B cell (primary cell): ENCODE data around the gene LDB1. TPM values are rescaled to one million over a fixed set of nuclear protein-coding genes. Genes with fewer than 3 reads are reported as not detected.

Experiments
- ATAC-seq: fragments of 200-7000 bp; cut with Tn5 transposase; one replicate; pipeline ENCODE4 v1.10.0; 2021; ENCODE audit warnings: low read depth, mild to moderate bottlenecking, moderate number of reproducible peaks, moderate library complexity
- CTCF ChIA-PET: fragments of 350-600 bp; sonication (Branson Sonifier 250); formaldehyde crosslinking; loops from one replicate; lab custom pipeline; 2021; ENCODE audit warnings: antibody characterized with exemption, inconsistent platforms; lab: Charles Lee
- POLR2A ChIA-PET: fragments of 350-600 bp; sonication (Branson Sonifier 250); formaldehyde crosslinking; loops from one replicate; lab custom pipeline; 2021; ENCODE audit warnings: antibody characterized with exemption; lab: Charles Lee
- DNase-seq: peaks from one replicate; pipeline ENCODE4 v3.0.0; 2013
- H2AFZ ChIP-seq: 2 replicates; pipeline ENCODE4 v1.6.1; 2012; ENCODE audit warnings: mild to moderate bottlenecking, low read depth, low read length; ENCODE audit not compliant: insufficient read depth, poor library complexity, severe bottlenecking
- H3K27ac ChIP-seq, 2 donors: 1 replicate in 1 of 2; 2 replicates in 1 of 2; pipeline ENCODE4 v1.5.1; 2012 to 2013; ENCODE audit warnings: low read length in 2 of 2, mild to moderate bottlenecking in 2 of 2, moderate library complexity in 1 of 2
- H3K27me3 ChIP-seq, 4 experiments: fragments of 200-600 bp in 1 of 4; sonication (generic) in 1 of 4; replicated peaks in 1 of 4; 1 replicate in 2 of 4; 2 replicates in 2 of 4; pipeline versions ENCODE4 v1.6.1 to v1.7.0; 2013 to 2016; ENCODE audit warnings: low read length in 3 of 4, mild to moderate bottlenecking in 2 of 4, mixed read lengths in 1 of 4, moderate library complexity in 1 of 4; ENCODE audit not compliant: insufficient read depth in 4 of 4, control insufficient read depth in 3 of 4; ENCODE audit errors: control extremely low read depth in 1 of 4
- H3K36me3 ChIP-seq, 2 experiments: replicated peaks in 1 of 2; 1 replicate in 1 of 2; 2 replicates in 1 of 2; pipeline versions ENCODE4 v1.6.1 to v1.7.1; 2013; ENCODE audit warnings: low read length in 1 of 2; ENCODE audit not compliant: insufficient read depth in 2 of 2, control insufficient read depth in 1 of 2; ENCODE audit errors: control extremely low read depth in 1 of 2, extremely low read depth in 1 of 2
- H3K4me1 ChIP-seq, 2 donors: fragments of 200-600 bp in 1 of 2; sonication (generic) in 1 of 2; 1 replicate in 1 of 2; 2 replicates in 1 of 2; pipeline versions ENCODE4 v1.5.1 to v1.6.1; 2013 to 2017; ENCODE audit warnings: low read length in 2 of 2; ENCODE audit not compliant: control insufficient read depth in 2 of 2, insufficient read depth in 2 of 2
- H3K4me2 ChIP-seq: replicated peaks from 2 replicates; pipeline ENCODE3; 2012; ENCODE audit warnings: mild to moderate bottlenecking, low read depth, low read length; ENCODE audit not compliant: poor library complexity, severe bottlenecking
- H3K4me3 ChIP-seq, 5 experiments: fragments of 200-600 bp in 1 of 5; sonication (generic) in 1 of 5; 1 replicate in 3 of 5; 2 replicates in 2 of 5; pipeline versions ENCODE4 v1.5.1 to v1.7.0; 2011 to 2016; ENCODE audit warnings: low read length in 4 of 5, mild to moderate bottlenecking in 4 of 5, low read depth in 2 of 5, control low read depth in 1 of 5, moderate library complexity in 1 of 5; ENCODE audit not compliant: insufficient read depth in 1 of 5; ENCODE audit errors: control extremely low read depth in 1 of 5, extremely low read depth in 1 of 5
- H3K79me2 ChIP-seq: fragments of 200-600 bp; sonication (generic); one replicate; pipeline ENCODE4 v1.6.0; 2016; ENCODE audit warnings: low read length; ENCODE audit not compliant: control insufficient read depth, insufficient read depth
- H3K9ac ChIP-seq: fragments of 200-600 bp; sonication (generic); 2 replicates; pipeline ENCODE4 v1.6.1; 2017; ENCODE audit warnings: mild to moderate bottlenecking, low read length, moderate library complexity
- H3K9me3 ChIP-seq, 3 donors: one replicate each; pipeline versions ENCODE4 v1.6.1 to v1.7.1; 2013; ENCODE audit warnings: low read length in 2 of 3; ENCODE audit not compliant: control insufficient read depth in 2 of 3, insufficient read depth in 1 of 3; ENCODE audit errors: control extremely low read depth in 1 of 3
- H4K20me1 ChIP-seq: 2 replicates; pipeline ENCODE4 v1.6.0; 2012; ENCODE audit warnings: mild to moderate bottlenecking, low read length; ENCODE audit not compliant: insufficient read depth, control insufficient read depth, poor library complexity, severe bottlenecking
- H3K27ac Mint-ChIP-seq: one replicate; pipeline ENCODE4 v1.8.0; 2021; ENCODE audit warnings: mixed read lengths
- H3K27me3 Mint-ChIP-seq: one replicate; pipeline ENCODE4 v1.8.0; 2021; ENCODE audit warnings: mixed read lengths
- H3K4me1 Mint-ChIP-seq: one replicate; pipeline ENCODE4 v1.8.0; 2021; ENCODE audit warnings: mixed read lengths
- H3K4me3 Mint-ChIP-seq: one replicate; pipeline ENCODE4 v1.8.0; 2021; ENCODE audit warnings: mixed read lengths
- H3K9me3 Mint-ChIP-seq: one replicate; pipeline ENCODE4 v1.8.0; 2022; ENCODE audit warnings: mixed read lengths; ENCODE audit not compliant: insufficient read depth
- EZH2 ChIP-seq: IDR thresholded peaks from 2 replicates; pipeline ENCODE4 v1.6.1; 2012; ENCODE audit warnings: borderline replicate concordance, low read depth, mild to moderate bottlenecking, moderate library complexity, low read length; ENCODE audit not compliant: insufficient read depth, poor library complexity, severe bottlenecking
- WGBS: methylation state at CpG from one replicate; pipeline ENCODE4 v1.1.5; 2013; ENCODE audit warnings: missing lambda C conversion rate; ENCODE audit not compliant: insufficient coverage; 5-methylcytosine and 5-hydroxymethylcytosine counted together
- intact Hi-C: fragments of 100-400 bp; cut with micrococcal nuclease; formaldehyde crosslinking; loops from one replicate; pipeline ENCODE4 v1.10.0; 2022
- polyA plus RNA-seq: library from polyadenylated mRNA; depleted of rRNA; stranded (reverse); fragments of >200 nt; gene quantifications from 2 replicates; pipeline ENCODE4 v1.2.3, GENCODE V29; 2012
- total RNA-seq, 2 donors: library from RNA; stranded (reverse); fragments of 120-200 nt in 1 of 2; gene quantifications; 1 replicate in 1 of 2; 2 replicates in 1 of 2; pipeline versions ENCODE4 v1.2.3 to v1.2.4, GENCODE V29; 2013 to 2022
- TF ChIP-seq, protein P1 (sequence below): fragments of 200-600 bp; IDR thresholded peaks from one replicate; pipeline ENCODE4 v1.8.0; 2022; ENCODE audit warnings: antibody characterized with exemption, mild to moderate bottlenecking

Gene LDB1
- total and polyA plus RNA-seq, 2 donors (not counting 1 experiment from before 2014, with no cell fraction given) = 114 to 139 TPM

GRCh38 chr10:102114861-102115618, 5.1 kb downstream of the LDB1 start:
- Mint-ChIP-seq H3K27ac (peak overlapping the region; percentile 91), H3K4me3 (peak overlapping the region; percentile 86), H3K27me3 (no peaks in the 10 kb centered on the region), H3K4me1 (peaks cover 63% of the 10 kb centered on the region), H3K9me3 (no peaks in the 10 kb centered on the region)
- peak overlapping the region; percentile 68 for H3K9ac ChIP-seq
- POLR2A ChIA-PET = interaction anchor here (0.6 to 1.3 kb wide), 3 partner anchors 50 to 539 kb away, joined by 3 to 7 read pairs (median 4); partner anchors contain the start of gene HPS6
- CTCF ChIA-PET = interaction anchor here (0.7 to 1.6 kb wide), 4 partner anchors 17 to 274 kb away, joined by 3 to 5 read pairs (median 4); no protein-coding TSS in a partner anchor
- H3K4me1 ChIP-seq = peaks cover 58 to 73% of the 10 kb centered on the region in 2 donors
- peak; percentile 87 for DNase-seq
- peaks cover 2 to 14% of the 10 kb centered on the region in 2 experiments for H3K36me3 ChIP-seq
- peak overlapping the region; percentile 96 for H3K4me2 ChIP-seq
- H2AFZ ChIP-seq = peak overlapping the region; percentile 77
- no peaks in the 10 kb centered on the region for H3K27me3 ChIP-seq
- intact Hi-C loops = loop anchor here (1.0 to 5.0 kb wide), 4 partner anchors 17 to 273 kb away; partner anchors contain the start of genes HPS6, KCNIP2 and NOLC1
- H3K4me3 ChIP-seq = peak overlapping the region; percentile 45 to 64 (median 57)
- H4K20me1 ChIP-seq = peaks cover 62% of the 10 kb centered on the region
- H3K27ac ChIP-seq = peak overlapping the region; percentile 60 to 94
- H3K9me3 ChIP-seq = no peaks in the 10 kb centered on the region
- H3K79me2 ChIP-seq = peaks cover 93% of the 10 kb centered on the region
- 0% methylated on average over 12 of the region's 23 CpGs for WGBS
- TF ChIP-seq, protein P1, sequence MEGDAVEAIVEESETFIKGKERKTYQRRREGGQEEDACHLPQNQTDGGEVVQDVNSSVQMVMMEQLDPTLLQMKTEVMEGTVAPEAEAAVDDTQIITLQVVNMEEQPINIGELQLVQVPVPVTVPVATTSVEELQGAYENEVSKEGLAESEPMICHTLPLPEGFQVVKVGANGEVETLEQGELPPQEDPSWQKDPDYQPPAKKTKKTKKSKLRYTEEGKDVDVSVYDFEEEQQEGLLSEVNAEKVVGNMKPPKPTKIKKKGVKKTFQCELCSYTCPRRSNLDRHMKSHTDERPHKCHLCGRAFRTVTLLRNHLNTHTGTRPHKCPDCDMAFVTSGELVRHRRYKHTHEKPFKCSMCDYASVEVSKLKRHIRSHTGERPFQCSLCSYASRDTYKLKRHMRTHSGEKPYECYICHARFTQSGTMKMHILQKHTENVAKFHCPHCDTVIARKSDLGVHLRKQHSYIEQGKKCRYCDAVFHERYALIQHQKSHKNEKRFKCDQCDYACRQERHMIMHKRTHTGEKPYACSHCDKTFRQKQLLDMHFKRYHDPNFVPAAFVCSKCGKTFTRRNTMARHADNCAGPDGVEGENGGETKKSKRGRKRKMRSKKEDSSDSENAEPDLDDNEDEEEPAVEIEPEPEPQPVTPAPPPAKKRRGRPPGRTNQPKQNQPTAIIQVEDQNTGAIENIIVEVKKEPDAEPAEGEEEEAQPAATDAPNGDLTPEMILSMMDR = no peak
- TF ChIP-seq EZH2 = no peak
- ATAC-seq = peak; percentile 79
